ENCODE results near the gene FAM81A. TPM values are rescaled to one million over a fixed set of nuclear protein-coding genes. Genes with fewer than 3 reads are reported as not detected.
"Not testable (repeated sequence)": the region's sequence is repeated elsewhere in the genome, so short reads cannot be mapped to it uniquely, and the experiment has no call there.

The FAM81A gene
- total RNA-seq (under 1 TPM; 0.14 to 0.21 TPM), polyA plus RNA-seq (not detected), total RNA-seq (0 to 0.50 (median 0.07) reads per million in 6 experiments)

GRCh38 chr15:59437817-59438624 is at the start of gene FAM81A:
TSS of gene FAM81A (plus strand) at chr15:59438186. CDS start at chr15:59458627, 20,441 bp downstream.
- peak; percentile 80 to 83 for ATAC-seq
- peaks cover 30 to 53% (median 40%) of the 10 kb centered on the region in 5 donors for H3K27me3 Mint-ChIP-seq

GRCh38 chr15:59388670-59389069 is 49.3 kb upstream of the FAM81A start:
- peaks cover 0 to 10% (median 6%) of the 10 kb centered on the region in 4 donors for H3K4me1 Mint-ChIP-seq
- no peaks in the 10 kb centered on the region for H3K36me3 Mint-ChIP-seq
- H3K4me3 Mint-ChIP-seq = no peak overlapping the region
- POLR2A ChIA-PET = no interaction called here
- no peaks in the 10 kb centered on the region for H3K27me3 Mint-ChIP-seq
- DNase-seq (no peak), ATAC-seq (no peak)
- H3K9me3 Mint-ChIP-seq = no peaks in the 10 kb centered on the region
- no peak overlapping the region for H3K27ac Mint-ChIP-seq

More at GRCh38 chr15:59437817-59438624, at the start of gene FAM81A:
- Mint-ChIP-seq H3K27ac (peak within 1 kb of the TSS in 6 of 10 donors; percentile 5 to 59 (median 19)), H3K36me3 (no peaks in the 10 kb centered on the region), H3K4me3 (peak within 1 kb of the TSS; percentile 79 to 92 (median 88)), H3K9me3 (no peaks in the 10 kb centered on the region), H3K4me1 (peaks cover 12 to 35% (median 18%) of the 10 kb centered on the region in 4 donors)
- DNase-seq = peak in 9 of 10 donors; percentile 17 to 64 (median 43)
- POLR2A ChIA-PET = no interaction called here

GRCh38 chr15:59392299-59392698 is 45.7 kb upstream of the FAM81A start:
- Mint-ChIP-seq H3K4me3 (no peak overlapping the region), H3K27ac (peak overlapping the region in 1 of 10 donors; percentile 68), H3K36me3 (no peaks in the 10 kb centered on the region), H3K4me1 (peaks cover 0 to 11% (median 1%) of the 10 kb centered on the region in 4 donors), H3K27me3 (peaks cover 0 to 11% (median 0%) of the 10 kb centered on the region in 5 donors), H3K9me3 (no peaks in the 10 kb centered on the region)
- no peak for DNase-seq
- POLR2A ChIA-PET = no interaction called here
- ATAC-seq = no peak

GRCh38 chr15:59394166-59394661 is 43.8 kb upstream of the FAM81A start:
- H3K4me3 Mint-ChIP-seq = no peak overlapping the region
- no peak for ATAC-seq
- POLR2A ChIA-PET = no interaction called here

GRCh38 chr15:59396211-59396610 is 41.8 kb upstream of the FAM81A start:
- H3K4me1 Mint-ChIP-seq = peaks cover 7 to 39% (median 8%) of the 10 kb centered on the region in 4 donors
- H3K27ac Mint-ChIP-seq = no peak overlapping the region
- no peaks in the 10 kb centered on the region for H3K9me3 Mint-ChIP-seq
- POLR2A ChIA-PET = no interaction called here
- DNase-seq (no peak), ATAC-seq (no peak)
- peaks cover 0 to 11% (median 0%) of the 10 kb centered on the region in 5 donors for H3K27me3 Mint-ChIP-seq
- no peak overlapping the region for H3K4me3 Mint-ChIP-seq
- H3K36me3 Mint-ChIP-seq = no peaks in the 10 kb centered on the region

More at GRCh38 chr15:59394166-59394661, 43.8 kb upstream of the FAM81A start:
- peaks cover 3 to 23% (median 3%) of the 10 kb centered on the region in 4 donors for H3K4me1 Mint-ChIP-seq
- H3K27me3 Mint-ChIP-seq = peaks cover 0 to 11% (median 0%) of the 10 kb centered on the region in 5 donors
- H3K36me3 Mint-ChIP-seq = no peaks in the 10 kb centered on the region
- H3K27ac Mint-ChIP-seq = no peak overlapping the region
- H3K9me3 Mint-ChIP-seq = no peaks in the 10 kb centered on the region
- DNase-seq = no peak

GRCh38 chr15:59396679-59397078 is 41.3 kb upstream of the FAM81A start:
- DNase-seq = no peak
- no peak overlapping the region for H3K4me3 Mint-ChIP-seq
- peak overlapping the region in 1 of 10 donors; percentile 3 for H3K27ac Mint-ChIP-seq
- ATAC-seq = no peak
- H3K4me1 Mint-ChIP-seq = peaks cover 7 to 43% (median 8%) of the 10 kb centered on the region in 4 donors
- POLR2A ChIA-PET = no interaction called here
- no peaks in the 10 kb centered on the region for H3K9me3 Mint-ChIP-seq
- H3K27me3 Mint-ChIP-seq = peaks cover 0 to 11% (median 0%) of the 10 kb centered on the region in 5 donors
- no peaks in the 10 kb centered on the region for H3K36me3 Mint-ChIP-seq

- POLR2A ChIA-PET = no interaction called here
- Mint-ChIP-seq H3K27ac (no peak overlapping the region), H3K27me3 (peaks cover 0 to 11% (median 2%) of the 10 kb centered on the region in 5 donors), H3K36me3 (no peaks in the 10 kb centered on the region), H3K4me3 (no peak overlapping the region), H3K4me1 (peaks cover 4 to 43% (median 8%) of the 10 kb centered on the region in 4 donors), H3K9me3 (no peaks in the 10 kb centered on the region)
- ATAC-seq (no peak), DNase-seq (no peak)
These were observed 39.8 kb upstream of the FAM81A start for GRCh38 chr15:59398220-59398619.

GRCh38 chr15:59399465-59400102 is 38.4 kb upstream of the FAM81A start:
- DNase-seq (peak in 1 of 10 donors; percentile 24), ATAC-seq (peak in 1 of 2 donors; percentile 62)
- peak overlapping the region in 1 of 10 donors; percentile 26 for H3K4me3 Mint-ChIP-seq
- POLR2A ChIA-PET = no interaction called here
- peaks cover 4 to 51% (median 8%) of the 10 kb centered on the region in 4 donors for H3K4me1 Mint-ChIP-seq
- no peaks in the 10 kb centered on the region for H3K36me3 Mint-ChIP-seq
- peaks cover 0 to 11% (median 2%) of the 10 kb centered on the region in 5 donors for H3K27me3 Mint-ChIP-seq
- H3K9me3 Mint-ChIP-seq = no peaks in the 10 kb centered on the region
- H3K27ac Mint-ChIP-seq = peak overlapping the region in 2 of 10 donors; percentile 34 to 58

- peaks cover 0 to 11% (median 2%) of the 10 kb centered on the region in 5 donors for H3K27me3 Mint-ChIP-seq
- no peaks in the 10 kb centered on the region for H3K9me3 Mint-ChIP-seq
- H3K36me3 Mint-ChIP-seq = no peaks in the 10 kb centered on the region
- POLR2A ChIA-PET = no interaction called here
- no peak for ATAC-seq
- peak overlapping the region in 1 of 10 donors; percentile 26 for H3K4me3 Mint-ChIP-seq
- H3K27ac Mint-ChIP-seq = peak overlapping the region in 1 of 10 donors; percentile 34
- no peak for DNase-seq
- H3K4me1 Mint-ChIP-seq = peaks cover 4 to 58% (median 8%) of the 10 kb centered on the region in 4 donors
These were observed 37.7 kb upstream of the FAM81A start for GRCh38 chr15:59400103-59400813.

GRCh38 chr15:59401051-59401823 is 36.7 kb upstream of the FAM81A start:
- peak overlapping the region in 1 of 10 donors; percentile 0 for H3K4me3 Mint-ChIP-seq
- POLR2A ChIA-PET, H3K27ac Mint-ChIP-seq, ATAC-seq, DNase-seq, H3K36me3 Mint-ChIP-seq, H3K9me3 Mint-ChIP-seq, H3K27me3 Mint-ChIP-seq: not testable (repeated sequence)
- H3K4me1 Mint-ChIP-seq = peaks cover 4 to 60% (median 8%) of the 10 kb centered on the region in 4 donors

- Mint-ChIP-seq H3K27ac (peak overlapping the region in 1 of 10 donors; percentile 40), H3K36me3 (no peaks in the 10 kb centered on the region), H3K27me3 (peaks cover 0 to 3% (median 1%) of the 10 kb centered on the region in 5 donors)
These were observed 36.0 kb upstream of the FAM81A start for GRCh38 chr15:59401824-59402569.

More at GRCh38 chr15:59401824-59402569, 36.0 kb upstream of the FAM81A start:
- peaks cover 4 to 60% (median 8%) of the 10 kb centered on the region in 4 donors for H3K4me1 Mint-ChIP-seq
- DNase-seq (no peak), ATAC-seq (no peak)
- POLR2A ChIA-PET = no interaction called here
- H3K4me3 Mint-ChIP-seq = no peak overlapping the region
- H3K9me3 Mint-ChIP-seq = no peaks in the 10 kb centered on the region
